Smooth muscle cell of trachea (primary cell): ENCODE data around the gene GNS. TPM values are rescaled to one million over a fixed set of nuclear protein-coding genes. Genes with fewer than 3 reads are reported as not detected.

ENCODE experiments used
- total RNA-seq: library from RNA; depleted of rRNA; stranded (reverse); fragments of >200 nt; gene quantifications from 2 replicates; pipeline ENCODE4 v1.2.1, GENCODE V29; 2014

GNS gene
- 221 and 266 TPM in 2 replicates for total RNA-seq

GRCh38 chr12:64759035-64759894 is at the start of gene GNS:
TSS of gene GNS (minus strand) at chr12:64759406. CDS start at chr12:64759276, 130 bp downstream.

Other genes with a start within 250 kb of the GNS start
- gene RASSF3, start 148.9 kb downstream of the GNS start, total RNA-seq, result 17.6 and 25.1 TPM in 2 replicates
- gene TBC1D30, start 65.2 kb upstream of the GNS start, total RNA-seq, result 0.29 and 0.50 TPM in 2 replicates